Panc1 (cell line): ENCODE results near the gene MARCHF2. TPM values are rescaled to one million over a fixed set of nuclear protein-coding genes. Genes with fewer than 3 reads are reported as not detected.

Source experiments
- ATAC-seq: fragments of 200-7000 bp; cut with Tn5 transposase; 2 replicates; pipeline ENCODE4 v1.9.1; 2020; ENCODE audit warnings: mild to moderate bottlenecking, moderate library complexity
- BruUV-seq: library from RNA; stranded (reverse); fragments of 400-500 nt; replicated peaks from 2 replicates; lab custom pipeline; 2021; lab: Mats Ljungman, UMichigan
- CTCF ChIA-PET: fragments of 300-600 bp; sonication (Branson Sonifier 250); formaldehyde crosslinking; loops from one replicate; lab custom pipeline; 2022; ENCODE audit warnings: antibody characterized with exemption; lab: Charles Lee
- POLR2A ChIA-PET: fragments of 300-600 bp; sonication (Branson Sonifier 250); formaldehyde crosslinking; loops from one replicate; lab custom pipeline; 2022; ENCODE audit warnings: antibody characterized with exemption; lab: Charles Lee
- DNase-seq: peaks from one replicate; pipeline ENCODE4 v3.0.0-alpha.2; 2010; ENCODE audit warnings: low read depth, low spot score
- H3K27ac ChIP-seq: 2 replicates; pipeline ENCODE4 v1.5.1; 2011; ENCODE audit warnings: mild to moderate bottlenecking, low read length, inconsistent platforms
- H3K27me3 ChIP-seq: fragments of 200-500 bp; sonication (Bioruptor generic); 2 replicates; pipeline ENCODE4 v1.6.0; 2014; ENCODE audit warnings: low read length, inconsistent platforms; ENCODE audit not compliant: control insufficient read depth, insufficient read depth
- H3K36me3 ChIP-seq: fragments of 200-500 bp; sonication (Bioruptor generic); 2 replicates; pipeline ENCODE4 v1.5.1; 2014; ENCODE audit warnings: inconsistent platforms, mild to moderate bottlenecking, low read length, moderate library complexity; ENCODE audit not compliant: control insufficient read depth, insufficient read depth
- H3K4me1 ChIP-seq: 2 replicates; pipeline ENCODE4 v1.5.1; 2011; ENCODE audit warnings: inconsistent platforms, mild to moderate bottlenecking, low read length, moderate library complexity; ENCODE audit not compliant: control insufficient read depth, insufficient read depth
- H3K4me3 ChIP-seq, 2 experiments: 2 replicates each; pipeline ENCODE4 v1.5.1; 2011 to 2012; ENCODE audit warnings: low read depth in 2 of 2, low read length in 2 of 2, mild to moderate bottlenecking in 2 of 2, inconsistent platforms in 1 of 2, moderate library complexity in 1 of 2
- H3K9me3 ChIP-seq: fragments of 200-500 bp; sonication (Bioruptor generic); 2 replicates; pipeline ENCODE4 v1.5.1; 2014; ENCODE audit warnings: low read depth, mild to moderate bottlenecking, inconsistent platforms, low read length, moderate library complexity; ENCODE audit not compliant: control insufficient read depth, insufficient read depth
- POLR2AphosphoS5 ChIP-seq: IDR thresholded peaks from 2 replicates; pipeline ENCODE4 v1.6.1; 2012; ENCODE audit warnings: mild to moderate bottlenecking, low read depth, low read length, moderate library complexity
- SIN3A ChIP-seq: IDR thresholded peaks from 2 replicates; pipeline ENCODE4 v1.6.1; 2012; ENCODE audit warnings: low read depth, mild to moderate bottlenecking, low read length, moderate library complexity, borderline replicate concordance; ENCODE audit not compliant: insufficient read depth
- TCF7L2 ChIP-seq: IDR thresholded peaks from 2 replicates; pipeline ENCODE4 v1.6.1; 2011; ENCODE audit warnings: mild to moderate bottlenecking, low read depth, low read length, inconsistent platforms
- in situ Hi-C: cut with HindIII; loops from 2 replicates; pipeline ENCODE4 v1.10.0; 2016; ENCODE audit warnings: low sequenced_read_pairs, low pct_unique_long_range_greater_than_20kb
- intact Hi-C: fragments of 100-400 bp; cut with micrococcal nuclease; formaldehyde crosslinking; loops from one replicate; pipeline ENCODE4 v1.10.0; 2022; ENCODE audit not compliant: unreplicated experiment
- total RNA-seq: library from RNA; stranded (reverse); gene quantifications from one replicate; pipeline ENCODE4 v1.2.1, GENCODE V29; 2021; ENCODE audit not compliant: unreplicated experiment
- TF ChIP-seq, protein P1 (sequence below), 2 experiments: IDR thresholded peaks; 2 replicates each; pipeline ENCODE4 v1.6.1; 2011 to 2012; ENCODE audit warnings: low read depth in 2 of 2, control low read depth in 1 of 2, low read length in 1 of 2, mild to moderate bottlenecking in 1 of 2, moderate library complexity in 1 of 2; ENCODE audit not compliant: insufficient read depth in 1 of 2
- TF ChIP-seq, protein P2 (sequence below): fragments of 450-650 bp; IDR thresholded peaks from 2 replicates; pipeline ENCODE4 v1.5.1; 2017; ENCODE audit warnings: mild to moderate bottlenecking

MARCHF2 gene
- total RNA-seq, 1 experiment from 2014 or later = 32.6 TPM

DNA sequence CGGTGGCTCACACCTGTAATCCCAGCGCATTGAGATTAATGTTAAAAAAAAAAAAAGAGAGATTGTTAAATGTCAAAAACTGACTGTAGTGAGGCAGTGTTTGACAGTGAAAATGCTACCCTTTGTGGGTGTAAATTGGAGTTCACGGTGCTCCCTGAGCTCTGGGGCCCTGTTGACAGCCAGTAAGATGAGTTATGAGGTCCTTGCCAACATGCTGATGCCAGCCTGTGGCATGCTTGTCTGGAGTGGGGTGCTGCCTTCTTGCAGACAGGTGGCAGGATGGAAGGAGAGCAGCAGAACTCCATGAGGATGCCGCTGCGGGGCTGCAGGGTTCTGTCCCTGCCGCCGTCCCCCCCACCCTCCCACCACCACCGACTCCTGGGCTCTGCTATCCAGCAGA, 63.4 kb downstream of the MARCHF2 start:
- Histone ChIP-seq H3K27me3 (no peaks in the 10 kb centered on the region), H3K4me1 (no peaks in the 10 kb centered on the region), H3K9me3 (no peaks in the 10 kb centered on the region), H3K36me3 (peaks cover 12% of the 10 kb centered on the region), H3K27ac (no peak overlapping the region), H3K4me3 (no peak overlapping the region)
- intact Hi-C loops (no loop called here), in situ Hi-C loops (no loop called here)
- BruUV-seq = no TSS peak
- TF ChIP-seq SIN3A = no peak
- ChIA-PET POLR2A (no interaction called here), CTCF (no interaction called here)
- no peak for ATAC-seq
- no peak for DNase-seq

DNA sequence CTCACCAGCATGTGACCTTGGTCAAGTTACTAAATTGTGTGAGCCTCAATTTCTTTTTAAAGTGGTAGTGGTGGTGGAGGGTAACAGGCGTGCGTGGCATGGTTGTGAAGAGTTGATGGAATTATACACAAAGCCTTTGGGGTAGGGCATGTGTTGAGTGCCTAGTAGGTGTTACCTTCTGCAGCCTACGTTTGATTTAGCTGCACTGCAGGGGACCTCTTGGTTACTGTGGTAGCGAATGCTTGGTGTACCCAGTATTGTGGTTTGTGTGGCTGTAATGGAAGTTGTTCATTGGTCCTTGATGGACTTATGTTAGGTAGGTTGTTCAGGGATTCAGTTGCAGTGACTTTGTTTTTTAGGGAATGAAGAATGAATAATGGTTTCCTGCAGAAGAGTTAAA, 64.8 kb downstream of the MARCHF2 start:
- no TSS peak for BruUV-seq
- DNase-seq (no peak), ATAC-seq (no peak)
- Histone ChIP-seq H3K9me3 (no peaks in the 10 kb centered on the region), H3K4me1 (no peaks in the 10 kb centered on the region), H3K27me3 (no peaks in the 10 kb centered on the region), H3K4me3 (no peak overlapping the region), H3K27ac (no peak overlapping the region), H3K36me3 (peaks cover 10% of the 10 kb centered on the region)
- ChIA-PET CTCF (no interaction called here), POLR2A (no interaction called here)
- TF ChIP-seq, protein P1, sequence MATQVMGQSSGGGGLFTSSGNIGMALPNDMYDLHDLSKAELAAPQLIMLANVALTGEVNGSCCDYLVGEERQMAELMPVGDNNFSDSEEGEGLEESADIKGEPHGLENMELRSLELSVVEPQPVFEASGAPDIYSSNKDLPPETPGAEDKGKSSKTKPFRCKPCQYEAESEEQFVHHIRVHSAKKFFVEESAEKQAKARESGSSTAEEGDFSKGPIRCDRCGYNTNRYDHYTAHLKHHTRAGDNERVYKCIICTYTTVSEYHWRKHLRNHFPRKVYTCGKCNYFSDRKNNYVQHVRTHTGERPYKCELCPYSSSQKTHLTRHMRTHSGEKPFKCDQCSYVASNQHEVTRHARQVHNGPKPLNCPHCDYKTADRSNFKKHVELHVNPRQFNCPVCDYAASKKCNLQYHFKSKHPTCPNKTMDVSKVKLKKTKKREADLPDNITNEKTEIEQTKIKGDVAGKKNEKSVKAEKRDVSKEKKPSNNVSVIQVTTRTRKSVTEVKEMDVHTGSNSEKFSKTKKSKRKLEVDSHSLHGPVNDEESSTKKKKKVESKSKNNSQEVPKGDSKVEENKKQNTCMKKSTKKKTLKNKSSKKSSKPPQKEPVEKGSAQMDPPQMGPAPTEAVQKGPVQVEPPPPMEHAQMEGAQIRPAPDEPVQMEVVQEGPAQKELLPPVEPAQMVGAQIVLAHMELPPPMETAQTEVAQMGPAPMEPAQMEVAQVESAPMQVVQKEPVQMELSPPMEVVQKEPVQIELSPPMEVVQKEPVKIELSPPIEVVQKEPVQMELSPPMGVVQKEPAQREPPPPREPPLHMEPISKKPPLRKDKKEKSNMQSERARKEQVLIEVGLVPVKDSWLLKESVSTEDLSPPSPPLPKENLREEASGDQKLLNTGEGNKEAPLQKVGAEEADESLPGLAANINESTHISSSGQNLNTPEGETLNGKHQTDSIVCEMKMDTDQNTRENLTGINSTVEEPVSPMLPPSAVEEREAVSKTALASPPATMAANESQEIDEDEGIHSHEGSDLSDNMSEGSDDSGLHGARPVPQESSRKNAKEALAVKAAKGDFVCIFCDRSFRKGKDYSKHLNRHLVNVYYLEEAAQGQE (IDR thresholded peaks at IDR 0.05; ENCODE audit: insufficient read depth in 1 of 2, low read depth in 2 of 2, low read length in 1 of 2) = no peak
- TF ChIP-seq SIN3A (no peak), POLR2AphosphoS5 (no peak), TCF7L2 (no peak)
- TF ChIP-seq, protein P2, sequence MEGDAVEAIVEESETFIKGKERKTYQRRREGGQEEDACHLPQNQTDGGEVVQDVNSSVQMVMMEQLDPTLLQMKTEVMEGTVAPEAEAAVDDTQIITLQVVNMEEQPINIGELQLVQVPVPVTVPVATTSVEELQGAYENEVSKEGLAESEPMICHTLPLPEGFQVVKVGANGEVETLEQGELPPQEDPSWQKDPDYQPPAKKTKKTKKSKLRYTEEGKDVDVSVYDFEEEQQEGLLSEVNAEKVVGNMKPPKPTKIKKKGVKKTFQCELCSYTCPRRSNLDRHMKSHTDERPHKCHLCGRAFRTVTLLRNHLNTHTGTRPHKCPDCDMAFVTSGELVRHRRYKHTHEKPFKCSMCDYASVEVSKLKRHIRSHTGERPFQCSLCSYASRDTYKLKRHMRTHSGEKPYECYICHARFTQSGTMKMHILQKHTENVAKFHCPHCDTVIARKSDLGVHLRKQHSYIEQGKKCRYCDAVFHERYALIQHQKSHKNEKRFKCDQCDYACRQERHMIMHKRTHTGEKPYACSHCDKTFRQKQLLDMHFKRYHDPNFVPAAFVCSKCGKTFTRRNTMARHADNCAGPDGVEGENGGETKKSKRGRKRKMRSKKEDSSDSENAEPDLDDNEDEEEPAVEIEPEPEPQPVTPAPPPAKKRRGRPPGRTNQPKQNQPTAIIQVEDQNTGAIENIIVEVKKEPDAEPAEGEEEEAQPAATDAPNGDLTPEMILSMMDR = no peak
- intact Hi-C loops (no loop called here), in situ Hi-C loops (no loop called here)

GRCh38 chr19:8478598-8478997, 65.5 kb downstream of the MARCHF2 start:
- intact Hi-C loops (no loop called here), in situ Hi-C loops (no loop called here)
- H3K27me3 ChIP-seq = no peaks in the 10 kb centered on the region
- no TSS peak for BruUV-seq
- H3K4me1 ChIP-seq = no peaks in the 10 kb centered on the region
- H3K27ac ChIP-seq = no peak overlapping the region
- ATAC-seq (no peak), DNase-seq (no peak)
- H3K4me3 ChIP-seq = no peak overlapping the region
- ChIA-PET CTCF (no interaction called here), POLR2A (interaction anchor here (0.6 kb wide), 1 partner anchor 11 kb away, joined by 3 read pairs; no protein-coding TSS in a partner anchor)
- no peaks in the 10 kb centered on the region for H3K9me3 ChIP-seq
- TF ChIP-seq, protein P1 (IDR thresholded peaks at IDR 0.05; ENCODE audit: insufficient read depth in 1 of 2, low read depth in 2 of 2, low read length in 1 of 2) = no peak
- TF ChIP-seq SIN3A = no peak
- TF ChIP-seq, protein P2 = no peak
- no peak for TF ChIP-seq TCF7L2
- no peak for TF ChIP-seq POLR2AphosphoS5
- H3K36me3 ChIP-seq = peaks cover 12% of the 10 kb centered on the region
